Measurements from ENCODE around the gene NRXN3.

Gene NRXN3

GRCh38 chr14:79271122-79271521 lies 1100.9 kb downstream of the NRXN3 start:
- no peak for DNase-seq

- DNase-seq: no peak
These were observed 1104.6 kb downstream of the NRXN3 start for GRCh38 chr14:79274641-79275291.

GRCh38 chr14:79275292-79275655 lies 1105.1 kb downstream of the NRXN3 start:
- DNase-seq: no peak

GRCh38 chr14:79278286-79278797 lies 1108.2 kb downstream of the NRXN3 start:
- no peak for DNase-seq

GRCh38 chr14:79278798-79279644 lies 1108.8 kb downstream of the NRXN3 start:
- peak; percentile 93 for DNase-seq

- DNase-seq: no peak
These were observed 1109.7 kb downstream of the NRXN3 start for GRCh38 chr14:79279645-79280597.

GRCh38 chr14:79281244-79282152 lies 1111.3 kb downstream of the NRXN3 start:
- DNase-seq: no peak

- no peak for DNase-seq
These were observed 1114.4 kb downstream of the NRXN3 start for GRCh38 chr14:79284621-79285020.

- DNase-seq: no peak
These were observed 1115.1 kb downstream of the NRXN3 start for GRCh38 chr14:79285263-79285662.

- DNase-seq: no peak
These were observed 1117.8 kb downstream of the NRXN3 start for GRCh38 chr14:79287976-79288375.

GRCh38 chr14:79293482-79294177 lies 1123.5 kb downstream of the NRXN3 start:
- no peak for DNase-seq

- no peak for DNase-seq
These were observed 1124.3 kb downstream of the NRXN3 start for GRCh38 chr14:79294499-79294898.

- no peak for DNase-seq
These were observed 1125.2 kb downstream of the NRXN3 start for GRCh38 chr14:79295385-79295784.

GRCh38 chr14:79298373-79298772 lies 1128.2 kb downstream of the NRXN3 start:
- no peak for DNase-seq

- DNase-seq: no peak
These were observed 1129.0 kb downstream of the NRXN3 start for GRCh38 chr14:79299162-79299561.

GRCh38 chr14:79304279-79304678 lies 1134.1 kb downstream of the NRXN3 start:
- DNase-seq: no peak

GRCh38 chr14:79306546-79306945 lies 1136.4 kb downstream of the NRXN3 start:
- no peak for DNase-seq

GRCh38 chr14:79318371-79318770 lies 1148.2 kb downstream of the NRXN3 start:
- DNase-seq: no peak

- DNase-seq: no peak
These were observed 1150.4 kb downstream of the NRXN3 start for GRCh38 chr14:79320561-79320960.

- no peak for DNase-seq
These were observed 1150.9 kb downstream of the NRXN3 start for GRCh38 chr14:79321070-79321469.

- no peak for DNase-seq
These were observed 1154.9 kb downstream of the NRXN3 start for GRCh38 chr14:79325071-79325470.
